Measurements from ENCODE around the gene NRAP. TPM values are rescaled to one million over a fixed set of nuclear protein-coding genes. Genes with fewer than 3 reads are reported as not detected.

The NRAP gene
- total and polyA plus RNA-seq, 2 of the 4 experiments (the other 2 are of a cell fraction), result not detected

GRCh38 chr10:113543107-113543955, 120.5 kb downstream of the NRAP start:
- ATAC-seq (ENCODE audit: low read depth), result no peak

More at GRCh38 chr10:113543107-113543955, 120.5 kb downstream of the NRAP start:
- H2BK20ac ChIP-seq (ENCODE audit: low read depth, low read length), result no peak overlapping the region
- no peak overlapping the region for H2BK120ac ChIP-seq (ENCODE audit: low read depth, low read length)
- no peaks in the 10 kb centered on the region for H3K79me1 ChIP-seq (ENCODE audit: low read depth in 1 of 2, low read length in 2 of 2)
- no peak overlapping the region for H3K23ac ChIP-seq (ENCODE audit: low read depth, low read length)
- CTCF ChIA-PET, result interaction anchor here (0.6 kb wide), 1 partner anchor 22 kb away, joined by 3 read pairs; no protein-coding TSS in a partner anchor
- H3K27ac ChIP-seq (ENCODE audit: insufficient read depth, low read length), result no peak overlapping the region
- H3K4me1 ChIP-seq (ENCODE audit: control insufficient read depth, insufficient read depth, low read length), result no peaks in the 10 kb centered on the region
- no peaks in the 10 kb centered on the region for H3K9me3 ChIP-seq (ENCODE audit: control insufficient read depth, insufficient read depth, low read length)
- TF ChIP-seq ELK1 (IDR thresholded peaks at IDR 0.05; ENCODE audit: borderline replicate concordance, low read depth, low read length) (no peak), CHD1 (IDR thresholded peaks at IDR 0.05; ENCODE audit: low read depth, low read length) (no peak), RAD21 (IDR thresholded peaks at IDR 0.05; ENCODE audit: low read length) (no peak), MAZ (IDR thresholded peaks at IDR 0.05; ENCODE audit: borderline replicate concordance, low read depth, low read length) (no peak), MXI1 (IDR thresholded peaks at IDR 0.05; ENCODE audit: borderline replicate concordance, low read depth, low read length) (no peak), RFX5 (IDR thresholded peaks at IDR 0.05; ENCODE audit: low read depth, low read length) (no peak), FOS (IDR thresholded peaks at IDR 0.05; ENCODE audit: low read depth, low read length) (no peak), SMC3 (IDR thresholded peaks at IDR 0.05; ENCODE audit: low read depth, low read length) (no peak), RCOR1 (IDR thresholded peaks at IDR 0.05; ENCODE audit: insufficient replicate concordance, low read length) (no peak), MAFK (IDR thresholded peaks at IDR 0.05; ENCODE audit: low read depth, low read length) (no peak), CEBPB (IDR thresholded peaks at IDR 0.05; ENCODE audit: low read depth, low read length) (no peak)
- no peak overlapping the region for H3K4ac ChIP-seq (ENCODE audit: low read depth, low read length)
- no peak for DNase-seq
- H2BK15ac ChIP-seq (ENCODE audit: low read depth, low read length), result no peak overlapping the region
- POLR2A ChIA-PET (ENCODE audit: unreplicated experiment), result no interaction called here
- no peak overlapping the region for H3K9ac ChIP-seq (ENCODE audit: low read depth, low read length)
- H3K9me1 ChIP-seq (ENCODE audit: insufficient read depth, low read length), result no peaks in the 10 kb centered on the region
- no TSS peak for BruUV-seq (replicated peaks)
- H2BK5ac ChIP-seq (ENCODE audit: low read depth, low read length, poor library complexity, severe bottlenecking), result no peak overlapping the region
- no peak overlapping the region for H3K4me2 ChIP-seq (ENCODE audit: low read depth, low read length)
- no peak overlapping the region for H2AK5ac ChIP-seq (ENCODE audit: low read depth, low read length)
- H3K27me3 ChIP-seq (ENCODE audit: control insufficient read depth, insufficient read depth, low read length), result no peaks in the 10 kb centered on the region
- no peaks in the 10 kb centered on the region for H4K20me1 ChIP-seq (ENCODE audit: insufficient read depth, low read length)
- no peak overlapping the region for H3K18ac ChIP-seq (ENCODE audit: low read depth, low read length)
- no peak overlapping the region for H3K56ac ChIP-seq (ENCODE audit: extremely low read depth, insufficient read depth, low read length)
- no CpG with 5 or more reads among the region's 5 CpGs for WGBS, 2 experiments (ENCODE audit: extremely low coverage in 2 of 2, insufficient read length in 1 of 2)
- no peaks in the 10 kb centered on the region for H3K36me3 ChIP-seq (ENCODE audit: control insufficient read depth, insufficient read depth, low read length)
- intact Hi-C loops (cut with micrococcal nuclease), result no loop called here
- no peak overlapping the region for H3K14ac ChIP-seq (replicated peaks; ENCODE audit: low read depth, low read length)
- dilution Hi-C loops (cut with HindIII; ENCODE audit: low sequenced_read_pairs, unreplicated experiment), result no loop called here
- no peak overlapping the region for H4K91ac ChIP-seq (ENCODE audit: insufficient read depth, low read depth, low read length)
- H4K5ac ChIP-seq (ENCODE audit: low read depth, low read length), result no peak overlapping the region
- no peak overlapping the region for H2AFZ ChIP-seq (replicated peaks; ENCODE audit: low read length, poor library complexity)
- no peak overlapping the region for H3K4me3 ChIP-seq (ENCODE audit: insufficient read depth, low read depth, low read length)
- H2AK9ac ChIP-seq (replicated peaks; ENCODE audit: low read depth, low read length, poor library complexity), result no peak overlapping the region
- H4K8ac ChIP-seq (ENCODE audit: low read depth in 2 of 2, low read length in 2 of 2), result no peak overlapping the region
- in situ Hi-C loops (cut with MboI; ENCODE audit: low sequenced_read_pairs), result no loop called here
